Anterior cingulate cortex (tissue), 58 donors: ENCODE data around the gene ANKRD40CL.
"Not testable (repeated sequence)": the region's sequence is repeated elsewhere in the genome, so short reads cannot be mapped to it uniquely, and the experiment has no call there.

Experiments used
- DNase-seq, 58 donors: peaks; one replicate each; lab custom pipeline; 2025; lab: John Stamatoyannopoulos, UW

Gene ANKRD40CL

GRCh38 chr17:50764734-50765149, 2.6 kb downstream of the ANKRD40CL start:
- DNase-seq = no peak

DNA sequence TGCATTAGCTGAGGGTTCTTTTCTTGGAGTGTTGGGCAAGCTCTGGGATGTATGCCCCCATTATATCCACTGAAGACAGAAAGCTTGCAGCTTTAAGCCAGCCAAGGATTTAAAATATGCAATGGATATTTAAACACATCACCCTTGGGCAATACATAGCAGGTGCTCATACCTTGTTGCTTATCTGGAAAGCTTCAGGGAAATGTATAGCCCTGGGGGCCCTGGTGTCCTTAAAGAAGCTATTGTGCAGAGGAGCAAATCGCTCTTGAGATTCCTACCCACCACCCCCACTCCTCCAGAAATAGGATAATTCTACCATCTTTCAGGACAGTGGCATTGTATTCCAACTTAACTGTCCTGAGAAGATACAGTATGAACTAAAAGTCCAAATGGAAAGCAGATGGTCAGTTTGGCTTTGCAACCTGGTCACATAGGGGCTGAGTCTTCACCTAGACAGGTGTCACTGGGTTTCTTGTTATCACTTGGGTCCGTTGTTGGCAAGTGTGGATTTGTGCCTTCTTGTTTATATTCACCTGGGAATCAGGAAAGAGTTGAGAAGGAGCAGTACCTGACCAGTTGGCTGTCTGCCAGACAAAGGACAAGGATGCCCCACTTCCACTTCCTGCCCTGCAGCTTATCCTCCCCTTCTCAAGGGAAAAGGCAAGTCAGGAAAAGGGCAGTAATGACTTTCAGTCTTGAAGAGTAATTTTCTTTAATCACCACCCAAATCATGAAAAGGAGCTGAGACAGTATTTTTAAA, 3.4 kb downstream of the ANKRD40CL start:
- no peak for DNase-seq

DNA sequence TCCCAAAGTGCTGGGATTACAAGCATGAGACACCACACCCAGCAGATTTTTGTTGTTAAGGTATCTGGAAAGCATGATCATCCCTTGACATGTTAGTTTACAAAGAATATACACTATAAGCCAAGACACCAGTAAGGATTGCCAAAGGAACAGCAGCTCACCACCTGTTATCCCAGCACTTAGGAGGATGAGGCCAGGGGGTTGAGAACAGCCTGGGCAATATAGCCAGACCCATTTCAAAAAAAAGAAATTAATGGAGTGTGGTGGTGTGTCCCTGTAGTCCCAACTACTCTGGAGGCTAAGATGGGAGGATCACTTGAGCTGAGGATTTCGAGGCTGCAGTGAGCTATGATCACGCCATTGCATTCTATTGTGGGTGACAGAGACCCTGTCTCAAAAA, 5.1 kb downstream of the ANKRD40CL start:
- no peak for DNase-seq

DNA sequence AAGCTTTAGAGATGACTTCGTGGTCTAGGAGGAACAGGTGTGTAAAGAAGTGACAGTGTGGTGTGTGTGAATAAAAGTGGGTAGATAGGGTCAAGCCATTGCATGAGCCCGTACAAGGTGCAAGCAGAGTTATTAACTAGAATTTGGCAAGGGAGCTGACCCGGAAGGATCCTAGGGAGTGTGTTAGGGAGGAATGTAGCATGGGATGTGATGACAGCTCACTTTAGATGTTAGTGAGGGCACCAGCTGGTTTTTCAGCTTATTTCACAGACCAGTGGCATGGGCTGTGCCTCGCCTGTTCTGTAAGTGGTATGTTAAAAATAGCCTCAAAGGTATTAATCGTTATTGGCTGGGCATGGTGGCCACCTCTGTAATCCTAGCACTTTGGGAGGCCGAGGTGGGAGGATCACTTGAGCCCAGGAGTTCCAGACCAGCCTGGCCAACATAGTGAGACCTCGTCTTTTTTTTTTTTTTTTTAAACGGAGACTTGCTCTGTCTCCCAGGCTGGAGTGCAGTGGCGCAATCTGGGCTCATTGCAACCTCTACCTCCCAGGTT, 8.3 kb downstream of the ANKRD40CL start:
- no peak for DNase-seq

- no peak for DNase-seq
Measured at GRCh38 chr17:50758524-50758923, 8.8 kb downstream of the ANKRD40CL start.

GRCh38 chr17:50754521-50754920, 12.8 kb downstream of the ANKRD40CL start:
- DNase-seq = no peak

DNA sequence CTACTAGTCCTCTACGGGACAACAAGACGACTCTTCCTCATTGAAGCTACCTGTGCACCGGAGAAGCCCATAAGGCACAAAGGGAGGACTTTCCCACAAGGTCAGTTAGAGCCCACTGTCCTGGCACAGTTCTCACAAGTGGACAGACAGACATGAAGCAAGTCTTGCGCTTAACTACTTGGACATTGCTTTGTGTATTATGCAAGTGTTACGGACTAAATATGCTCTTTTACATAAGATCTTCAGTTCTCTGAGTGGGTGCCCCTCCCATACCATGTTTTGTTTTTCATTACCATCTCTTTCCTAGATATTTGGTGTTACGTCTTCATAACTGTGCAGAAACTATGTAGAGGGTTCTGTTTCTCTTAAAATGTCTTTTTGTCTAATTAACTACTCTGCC, 18.1 kb downstream of the ANKRD40CL start:
- DNase-seq = no peak

GRCh38 chr17:50745631-50746030, 21.7 kb downstream of the ANKRD40CL start:
- no peak for DNase-seq

GRCh38 chr17:50739098-50739497, 28.2 kb downstream of the ANKRD40CL start:
- no peak for DNase-seq

DNA sequence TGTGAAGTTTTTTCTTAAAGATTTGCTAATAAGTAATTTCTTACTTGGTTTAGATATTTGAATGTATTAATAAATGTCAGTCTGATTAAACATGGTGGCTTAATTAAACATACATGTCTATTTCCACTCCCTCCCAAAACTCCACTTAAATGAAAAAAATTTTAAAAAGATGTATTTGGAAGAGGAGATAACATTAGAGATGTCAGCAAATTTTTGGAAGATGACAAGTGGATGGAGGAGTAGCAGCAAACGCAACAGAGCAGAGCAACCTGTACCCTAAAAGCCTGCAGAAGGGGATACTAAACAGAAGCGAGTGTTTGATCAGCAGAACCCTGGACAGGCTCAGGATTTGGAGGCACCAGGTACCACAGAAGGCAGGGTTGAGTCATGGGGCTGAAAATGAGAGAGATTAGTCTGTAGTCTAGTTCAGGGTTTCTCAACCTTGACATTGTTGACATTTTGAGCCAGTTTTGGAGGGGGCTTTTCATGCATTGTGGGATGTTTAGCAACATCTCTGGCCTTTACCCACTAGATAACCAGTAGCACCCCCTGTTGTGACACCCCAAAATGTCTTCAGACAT, 30.1 kb downstream of the ANKRD40CL start:
- no peak for DNase-seq

DNA sequence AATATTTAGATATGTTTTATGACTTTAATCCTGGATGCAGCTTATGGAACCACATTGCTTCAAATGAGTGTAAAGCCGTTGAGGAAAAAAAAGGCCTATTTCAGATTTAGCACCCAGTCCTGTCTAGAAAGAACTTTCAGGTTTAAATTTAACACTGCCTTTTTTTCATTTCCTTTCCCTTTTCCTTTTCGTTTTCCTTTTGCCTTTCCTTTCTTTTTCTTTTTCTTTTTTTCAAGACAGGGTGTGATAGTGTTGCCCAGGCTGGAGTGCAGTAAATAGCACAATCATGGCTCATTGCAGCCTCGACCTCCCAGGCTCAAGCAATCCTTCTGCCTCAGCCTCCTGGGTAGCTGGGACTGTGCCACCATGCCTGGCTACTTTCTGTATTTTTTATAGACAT, 32.0 kb downstream of the ANKRD40CL start:
- no peak for DNase-seq

- DNase-seq = no peak
Measured at GRCh38 chr17:50731575-50732460, 35.5 kb downstream of the ANKRD40CL start.

DNA sequence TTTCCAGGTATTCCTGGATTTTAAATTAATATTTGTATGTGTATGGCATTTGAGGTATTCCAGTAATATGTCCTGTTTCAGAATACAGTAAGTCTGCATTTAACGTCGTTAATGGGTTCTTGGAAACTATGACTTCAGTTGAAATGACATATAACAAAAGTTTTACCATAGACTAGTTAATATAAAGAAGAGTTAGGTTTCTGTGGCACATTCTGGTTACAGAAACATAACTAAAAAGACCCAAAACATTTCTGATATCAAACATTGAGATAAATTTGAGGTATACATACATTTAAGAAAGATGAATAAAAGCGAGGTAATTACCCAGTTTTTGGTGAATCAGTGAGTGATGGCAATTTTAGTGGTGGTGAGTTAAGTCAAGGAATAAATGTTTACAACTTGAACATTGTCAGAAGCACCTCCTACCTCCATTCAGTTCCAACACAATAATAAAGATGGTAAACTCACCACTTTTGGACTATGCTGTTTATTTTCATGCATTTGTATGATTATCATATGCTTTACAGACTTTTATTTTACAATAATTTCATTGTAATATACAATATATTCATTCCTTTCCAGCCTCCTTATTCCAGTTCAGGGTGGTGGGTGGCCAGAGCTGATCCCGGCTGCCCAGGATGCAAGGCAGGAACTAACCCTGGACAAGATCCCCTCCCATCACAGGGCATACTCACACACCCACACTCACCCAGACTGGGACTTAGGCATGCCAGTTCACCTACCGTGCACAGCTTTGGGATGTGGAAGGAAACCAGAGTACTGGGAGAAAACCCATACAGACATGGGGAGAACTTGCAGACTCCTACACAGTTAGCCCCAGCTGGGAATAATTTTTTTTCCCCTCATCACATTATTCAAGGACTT, 38.2 kb downstream of the ANKRD40CL start:
- no peak for DNase-seq

GRCh38 chr17:50728112-50728429, 39.2 kb downstream of the ANKRD40CL start:
- no peak for DNase-seq

GRCh38 chr17:50725769-50726655, 41.3 kb downstream of the ANKRD40CL start:
- DNase-seq = no peak

GRCh38 chr17:50724622-50725021, 42.7 kb downstream of the ANKRD40CL start:
- DNase-seq = not testable (repeated sequence)

- DNase-seq = no peak
Measured at GRCh38 chr17:50722746-50723145, 44.6 kb downstream of the ANKRD40CL start.

DNA sequence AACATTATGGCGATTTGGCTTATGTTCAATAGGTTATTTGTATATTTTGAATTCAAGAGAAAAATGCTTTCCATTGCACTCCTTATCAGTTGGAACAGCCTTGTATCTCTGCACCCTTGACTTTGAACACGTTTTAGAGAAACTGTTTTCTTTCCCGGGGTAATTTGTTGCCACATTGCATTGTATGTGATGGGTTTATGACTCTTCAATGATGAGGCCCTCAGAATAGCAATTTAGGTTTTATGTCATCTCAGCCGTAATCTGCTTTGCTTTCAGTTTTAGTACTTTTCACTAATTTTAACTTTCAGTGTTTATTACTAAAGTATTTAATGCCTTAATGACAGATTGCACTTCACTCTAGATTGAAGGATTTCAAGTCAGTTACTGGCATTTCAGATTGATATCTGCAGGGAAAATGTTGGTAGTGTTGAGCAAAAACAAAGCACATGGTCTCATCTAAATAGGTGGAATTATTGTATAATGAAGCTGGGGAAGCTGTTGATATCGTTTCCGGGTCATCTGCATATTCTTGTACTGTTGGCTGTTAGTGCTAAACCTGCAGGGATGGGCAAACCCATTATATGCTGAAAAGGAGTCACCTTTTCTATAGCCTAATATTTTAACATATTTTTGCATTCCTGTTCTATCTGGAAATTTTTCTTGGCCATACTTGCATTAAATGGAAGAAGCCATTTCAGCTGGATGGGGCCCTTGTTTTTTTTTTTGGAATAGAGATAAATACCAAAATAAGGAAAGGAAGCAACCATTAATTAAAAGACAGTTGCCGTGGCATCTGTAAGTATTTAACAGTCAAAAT, 45.9 kb downstream of the ANKRD40CL start:
- DNase-seq = no peak
